NCI-H510A treated with DMSO at 0.1 percent for 48 hours (cell line): Measurements from ENCODE around the gene PDE4B.
"Not testable (repeated sequence)": the region's sequence is repeated elsewhere in the genome, so short reads cannot be mapped to it uniquely, and the experiment has no call there.

Experiments used
- DNase-seq: peaks from one replicate; lab custom pipeline; 2025; lab: John Stamatoyannopoulos, UW

The PDE4B gene

GRCh38 chr1:65953170-65953569 is 160.5 kb downstream of the PDE4B start:
- DNase-seq: no peak

GRCh38 chr1:65955071-65955470 is 162.4 kb downstream of the PDE4B start:
- no peak for DNase-seq

GRCh38 chr1:65955503-65955902 is 162.8 kb downstream of the PDE4B start:
- DNase-seq: no peak

- DNase-seq: peak; percentile 86
These were observed 166.1 kb downstream of the PDE4B start for GRCh38 chr1:65958561-65959350.

- DNase-seq: no peak
These were observed 167.3 kb downstream of the PDE4B start for GRCh38 chr1:65959896-65960567.

GRCh38 chr1:65963156-65963888 is 170.6 kb downstream of the PDE4B start:
- no peak for DNase-seq

- DNase-seq: no peak
These were observed 171.4 kb downstream of the PDE4B start for GRCh38 chr1:65964123-65964522.

- no peak for DNase-seq
These were observed 172.7 kb downstream of the PDE4B start for GRCh38 chr1:65965112-65965996.

GRCh38 chr1:65967492-65967891 is 174.8 kb downstream of the PDE4B start:
- not testable (repeated sequence) for DNase-seq

GRCh38 chr1:65971547-65971946 is 178.9 kb downstream of the PDE4B start:
- no peak for DNase-seq

GRCh38 chr1:65975708-65976107 is 183.0 kb downstream of the PDE4B start:
- no peak for DNase-seq

GRCh38 chr1:65979136-65980044 is 186.7 kb downstream of the PDE4B start:
- DNase-seq: no peak

GRCh38 chr1:65980237-65980636 is 187.5 kb downstream of the PDE4B start:
- DNase-seq: no peak

- DNase-seq: no peak
These were observed 190.8 kb downstream of the PDE4B start for GRCh38 chr1:65983500-65983899.

- no peak for DNase-seq
These were observed 192.8 kb downstream of the PDE4B start for GRCh38 chr1:65985393-65986066.

- DNase-seq: no peak
These were observed 193.5 kb downstream of the PDE4B start for GRCh38 chr1:65986146-65986545.

- DNase-seq: no peak
These were observed 197.5 kb downstream of the PDE4B start for GRCh38 chr1:65990161-65990560.

- DNase-seq: no peak
These were observed 199.0 kb downstream of the PDE4B start for GRCh38 chr1:65991694-65992093.

- no peak for DNase-seq
These were observed 199.6 kb downstream of the PDE4B start for GRCh38 chr1:65992165-65992821.

- no peak for DNase-seq
These were observed 200.2 kb downstream of the PDE4B start for GRCh38 chr1:65992831-65993271.
